ENCODE results near the gene MVB12B.

The MVB12B gene

GRCh38 chr9:126453156-126453963 lies 126.7 kb downstream of the MVB12B start:
- DNase-seq (ENCODE audit: low read depth) = no peak

DNA sequence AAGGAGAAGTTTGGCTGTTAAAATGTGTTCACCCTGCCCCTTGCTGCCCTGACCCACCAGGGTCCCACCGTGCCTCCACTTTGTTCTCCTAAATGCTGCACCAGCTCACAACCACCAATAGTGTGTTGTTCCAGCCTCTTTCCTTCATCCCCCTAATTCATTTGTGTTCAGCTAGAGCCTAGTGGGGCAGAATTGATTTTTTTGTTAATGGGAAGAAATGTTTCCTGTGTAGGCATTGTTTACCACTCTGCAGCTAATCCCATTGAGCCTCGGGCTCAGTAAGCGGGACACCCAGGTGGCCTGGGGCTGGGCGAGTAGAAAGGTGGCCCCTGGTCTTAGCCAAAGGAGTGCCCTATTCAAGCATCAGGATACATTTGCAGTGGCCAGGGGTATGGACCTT lies 127.6 kb downstream of the MVB12B start:
- no peak for DNase-seq (ENCODE audit: low read depth)

DNA sequence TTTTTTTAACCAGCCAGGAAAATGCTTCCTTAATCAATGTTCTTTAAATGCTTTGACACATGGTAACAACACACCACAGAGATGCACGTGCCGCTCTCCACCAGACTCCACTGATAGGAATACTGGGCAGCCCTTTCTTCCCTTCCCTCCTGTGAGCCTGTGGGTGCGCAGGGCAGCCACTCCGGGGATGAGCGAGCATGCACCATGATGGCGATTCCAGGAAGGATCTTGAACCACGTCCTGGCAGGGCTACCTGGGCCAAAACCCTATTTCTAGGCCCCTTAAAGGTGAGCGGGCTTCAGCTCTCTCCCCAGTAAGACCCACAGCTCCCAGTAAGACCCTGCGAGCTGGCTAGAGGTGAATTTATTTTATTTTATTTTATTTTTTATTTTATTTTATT lies 128.2 kb downstream of the MVB12B start:
- DNase-seq (ENCODE audit: low read depth) = no peak

DNA sequence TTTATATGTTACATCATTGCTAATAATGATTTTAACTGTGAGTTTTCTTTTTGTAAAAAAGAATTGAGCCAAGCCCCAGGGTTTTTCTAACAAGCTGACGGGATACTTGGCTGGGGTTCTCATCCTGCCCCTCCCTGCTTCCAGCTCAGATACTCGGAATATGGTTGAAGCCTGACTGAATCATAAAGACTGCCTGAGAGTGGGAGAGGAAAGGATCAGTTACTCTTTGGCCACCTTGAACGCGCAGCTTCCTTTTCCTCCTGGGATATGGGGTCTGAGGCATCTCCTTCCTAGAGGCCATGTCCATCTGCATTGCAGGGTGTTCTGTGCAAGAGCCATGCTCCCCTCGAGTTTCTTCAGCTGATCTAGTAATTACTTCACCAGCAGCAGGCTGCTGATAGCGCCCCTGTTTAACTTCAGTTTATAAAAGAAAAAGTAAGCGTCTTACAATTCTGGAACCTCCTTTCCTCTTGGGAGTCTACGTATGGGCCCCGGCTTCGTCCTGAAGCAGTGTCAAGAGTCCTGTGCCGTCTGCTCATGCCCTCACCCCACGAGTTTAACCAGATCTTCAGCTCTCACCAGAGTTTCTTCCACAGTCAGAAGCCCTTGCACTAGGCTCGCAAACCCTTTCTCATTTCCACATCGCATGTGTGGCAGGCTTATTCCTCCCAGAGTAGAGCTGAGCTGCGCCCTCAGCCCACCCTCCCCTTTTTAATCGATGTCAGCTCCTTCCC lies 130.0 kb downstream of the MVB12B start:
- DNase-seq (ENCODE audit: low read depth) = no peak

DNA sequence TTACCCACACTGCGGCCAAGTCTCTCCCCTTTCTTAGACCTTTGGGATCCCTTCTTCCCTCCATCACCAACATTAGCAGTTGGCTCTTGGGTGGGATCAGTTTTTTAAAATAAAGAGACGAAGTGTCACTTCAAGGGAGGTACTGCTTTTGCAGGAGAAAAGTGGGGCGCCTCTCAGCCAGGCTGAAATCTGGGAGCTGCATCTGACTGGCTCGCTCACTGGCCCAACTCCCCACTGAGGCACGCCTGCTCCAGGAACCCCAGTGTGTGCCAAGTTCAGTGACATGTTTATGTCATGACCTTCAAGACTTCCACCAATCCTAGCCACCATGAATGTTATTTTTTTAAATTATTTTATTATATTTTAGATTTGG lies 130.5 kb downstream of the MVB12B start:
- no peak for DNase-seq (ENCODE audit: low read depth)

DNA sequence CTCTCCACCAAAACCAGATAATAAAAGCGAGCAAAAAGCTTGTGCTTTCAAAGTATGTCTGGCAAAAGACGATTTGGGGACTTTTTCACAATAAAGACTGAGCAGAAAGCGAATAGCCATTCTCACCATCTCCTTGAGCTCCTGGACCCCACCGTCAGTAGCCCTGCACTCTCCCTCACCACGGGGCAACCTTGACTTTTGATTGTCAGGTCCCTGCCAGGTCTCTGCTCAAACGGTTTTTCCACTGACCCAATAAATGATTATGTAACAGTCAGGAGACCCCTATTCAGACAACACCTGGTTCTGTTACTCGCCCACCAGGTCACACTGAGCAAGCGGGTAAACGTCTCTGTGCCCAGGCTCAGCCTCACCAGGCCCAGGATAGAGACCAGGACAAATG lies 131.3 kb downstream of the MVB12B start:
- no peak for DNase-seq (ENCODE audit: low read depth)

DNA sequence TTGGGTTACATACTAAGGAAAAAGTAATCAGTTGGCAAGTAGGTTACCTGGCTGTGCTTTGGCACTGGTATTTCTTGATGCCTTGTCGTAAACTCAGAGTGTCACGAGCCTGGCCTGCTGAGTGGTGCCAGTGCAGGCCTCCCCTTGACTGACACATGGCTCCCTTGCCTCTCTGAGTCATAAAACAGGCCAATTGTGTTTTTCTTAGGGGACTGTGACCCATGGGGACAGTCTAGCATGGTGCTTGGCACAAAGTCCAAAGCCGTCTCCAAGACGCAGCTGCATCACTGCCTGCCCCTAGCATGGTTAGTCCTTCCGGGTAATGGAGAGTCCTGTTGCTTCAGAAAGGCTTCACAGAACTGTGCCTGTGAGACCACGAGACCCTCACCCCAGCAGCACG lies 132.5 kb downstream of the MVB12B start:
- no peak for DNase-seq (ENCODE audit: low read depth)

DNA sequence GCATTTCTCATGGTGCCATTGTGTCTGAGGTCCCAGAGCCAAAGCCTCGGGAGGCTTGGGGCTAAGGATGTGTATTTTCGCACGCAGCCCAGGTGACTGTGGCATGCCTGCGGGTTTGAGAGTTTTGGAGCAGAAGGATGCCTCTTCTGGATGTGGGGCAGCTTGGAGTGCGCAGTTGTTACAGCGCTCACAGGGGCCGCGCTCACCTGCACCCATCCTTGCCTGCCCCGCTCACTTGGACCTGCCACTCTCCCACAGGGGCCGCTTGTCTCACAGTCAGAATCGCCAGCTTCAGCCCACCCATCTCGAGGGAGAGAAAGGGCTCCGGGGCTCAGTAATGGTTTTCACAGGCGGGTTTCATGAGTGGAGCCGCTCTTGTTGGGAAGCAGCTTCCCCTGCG lies 132.9 kb downstream of the MVB12B start:
- no peak for DNase-seq (ENCODE audit: low read depth)

- DNase-seq (ENCODE audit: low read depth) = no peak
These were observed 133.6 kb downstream of the MVB12B start for GRCh38 chr9:126459965-126460843.

DNA sequence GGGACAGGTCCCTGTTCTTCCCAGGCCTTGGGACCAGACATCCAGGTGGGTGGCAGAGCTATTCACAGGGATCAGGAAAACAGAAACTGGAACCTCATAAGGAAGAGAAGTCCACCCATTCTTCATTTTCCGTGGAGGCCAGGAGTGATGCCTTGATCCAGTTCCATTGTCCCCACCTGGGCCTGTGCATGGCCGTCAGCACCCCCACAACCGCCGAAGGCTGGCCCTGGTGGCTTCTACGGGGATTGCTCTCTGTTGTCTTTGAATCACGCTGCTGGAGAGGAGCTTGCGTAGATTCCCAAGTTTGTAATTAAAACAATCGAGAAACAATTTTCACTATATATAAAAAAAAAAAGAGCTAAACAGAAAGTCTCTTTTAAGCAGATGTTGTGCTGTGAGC lies 134.4 kb downstream of the MVB12B start:
- no peak for DNase-seq (ENCODE audit: low read depth)

DNA sequence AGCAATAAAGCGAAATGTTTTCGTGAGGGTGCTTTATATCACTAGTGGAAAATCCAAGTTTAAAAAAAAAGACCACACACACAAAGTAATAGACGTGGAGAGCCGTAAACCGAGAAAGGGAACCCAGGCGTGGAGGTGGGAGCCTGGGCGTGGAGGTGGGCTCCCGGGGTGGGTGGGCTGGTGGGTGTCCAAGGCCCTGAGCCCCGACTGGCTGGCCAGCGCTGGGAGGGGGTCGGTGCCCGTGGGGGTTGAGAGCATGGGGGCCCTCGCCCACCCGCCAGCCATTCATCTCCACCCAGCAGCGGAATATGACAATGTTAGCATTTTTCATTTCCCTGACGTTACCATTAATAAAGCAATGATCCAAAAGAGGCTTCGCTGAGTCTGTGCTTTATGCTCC lies 135.0 kb downstream of the MVB12B start:
- no peak for DNase-seq (ENCODE audit: low read depth)

- DNase-seq (ENCODE audit: low read depth) = no peak
These were observed 136.0 kb downstream of the MVB12B start for GRCh38 chr9:126462617-126463016.

GRCh38 chr9:126463426-126463825 lies 136.8 kb downstream of the MVB12B start:
- no peak for DNase-seq (ENCODE audit: low read depth)

GRCh38 chr9:126464694-126465441 lies 138.2 kb downstream of the MVB12B start:
- DNase-seq (ENCODE audit: low read depth) = no peak

DNA sequence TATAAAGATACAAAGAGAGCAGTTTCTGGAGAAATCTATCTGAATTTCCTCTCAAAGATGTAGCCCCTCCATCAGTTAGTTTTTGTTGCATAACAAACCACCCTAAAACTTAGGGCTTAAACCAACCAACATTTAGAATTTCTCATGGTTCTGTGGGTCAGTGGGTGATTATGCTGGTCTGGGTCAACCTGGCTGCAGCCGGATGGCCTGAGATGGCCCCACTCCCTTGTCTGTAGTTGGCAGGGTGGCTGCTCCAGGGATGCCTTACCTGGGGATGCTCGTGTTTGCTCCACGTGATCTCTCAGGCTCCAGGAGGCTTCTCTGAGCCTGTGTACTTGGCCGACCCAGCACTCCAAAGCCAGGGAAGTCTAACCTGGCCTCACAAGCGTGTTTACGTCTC lies 139.3 kb downstream of the MVB12B start:
- DNase-seq (ENCODE audit: low read depth) = no peak

DNA sequence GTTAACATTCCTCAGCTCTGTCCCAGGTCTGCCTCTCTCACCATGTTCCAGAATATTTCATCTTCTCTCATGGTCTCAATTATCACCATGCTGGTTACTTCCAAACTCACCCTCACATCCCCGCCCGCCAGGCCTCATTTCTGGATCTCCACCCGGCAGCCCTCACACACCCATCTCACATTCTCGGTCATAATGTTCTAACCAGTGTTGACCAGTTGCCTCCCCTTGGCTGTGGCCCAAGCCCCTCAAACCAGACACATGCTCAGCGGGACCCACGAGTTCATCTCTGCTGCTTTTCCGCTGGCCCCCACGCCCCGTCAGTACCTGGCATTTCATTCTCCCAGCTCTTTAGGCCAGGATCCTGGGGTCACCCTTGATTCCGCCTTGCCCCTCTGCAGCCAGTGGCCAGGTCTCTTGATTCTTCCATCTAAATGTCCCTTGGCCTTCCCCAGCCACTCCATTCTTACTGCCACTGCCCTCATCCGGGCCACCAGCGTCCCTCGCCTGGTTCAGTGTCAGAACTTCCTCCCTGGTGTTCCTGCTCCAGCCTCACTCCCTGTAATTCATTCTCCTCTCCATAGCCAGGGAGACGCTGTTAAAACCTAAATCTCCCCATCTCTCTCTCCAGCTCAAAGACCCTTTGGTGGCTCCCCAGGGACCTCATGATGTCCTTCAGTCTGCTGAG lies 141.7 kb downstream of the MVB12B start:
- DNase-seq (ENCODE audit: low read depth) = no peak

GRCh38 chr9:126470241-126470993 lies 143.8 kb downstream of the MVB12B start:
- DNase-seq (ENCODE audit: low read depth) = no peak

GRCh38 chr9:126471084-126471624 lies 144.5 kb downstream of the MVB12B start:
- DNase-seq (ENCODE audit: low read depth) = peak; percentile 58

GRCh38 chr9:126472198-126472947 lies 145.7 kb downstream of the MVB12B start:
- DNase-seq (ENCODE audit: low read depth) = no peak

GRCh38 chr9:126472948-126473298 lies 146.3 kb downstream of the MVB12B start:
- DNase-seq (ENCODE audit: low read depth) = no peak

Data from stimulated activated CD8-positive, alpha-beta memory T cell treated with anti-CD3 and anti-CD28 coated beads, Interleukin-12 subunit alpha, Interleukin-12 subunit beta, amount 100 ng/mL, for 4 hours (primary cell).